ENCODE data around the gene ANP32B. TPM values are rescaled to one million over a fixed set of nuclear protein-coding genes. Genes with fewer than 3 reads are reported as not detected.
A peak's percentile ranks its signal among the peaks of the same experiment; 100 is the strongest.

ANP32B gene
- polyA plus RNA-seq, 1 donor (not counting 4 experiments of a cell fraction or from before 2014, with no cell fraction given): 51.0 TPM

DNA sequence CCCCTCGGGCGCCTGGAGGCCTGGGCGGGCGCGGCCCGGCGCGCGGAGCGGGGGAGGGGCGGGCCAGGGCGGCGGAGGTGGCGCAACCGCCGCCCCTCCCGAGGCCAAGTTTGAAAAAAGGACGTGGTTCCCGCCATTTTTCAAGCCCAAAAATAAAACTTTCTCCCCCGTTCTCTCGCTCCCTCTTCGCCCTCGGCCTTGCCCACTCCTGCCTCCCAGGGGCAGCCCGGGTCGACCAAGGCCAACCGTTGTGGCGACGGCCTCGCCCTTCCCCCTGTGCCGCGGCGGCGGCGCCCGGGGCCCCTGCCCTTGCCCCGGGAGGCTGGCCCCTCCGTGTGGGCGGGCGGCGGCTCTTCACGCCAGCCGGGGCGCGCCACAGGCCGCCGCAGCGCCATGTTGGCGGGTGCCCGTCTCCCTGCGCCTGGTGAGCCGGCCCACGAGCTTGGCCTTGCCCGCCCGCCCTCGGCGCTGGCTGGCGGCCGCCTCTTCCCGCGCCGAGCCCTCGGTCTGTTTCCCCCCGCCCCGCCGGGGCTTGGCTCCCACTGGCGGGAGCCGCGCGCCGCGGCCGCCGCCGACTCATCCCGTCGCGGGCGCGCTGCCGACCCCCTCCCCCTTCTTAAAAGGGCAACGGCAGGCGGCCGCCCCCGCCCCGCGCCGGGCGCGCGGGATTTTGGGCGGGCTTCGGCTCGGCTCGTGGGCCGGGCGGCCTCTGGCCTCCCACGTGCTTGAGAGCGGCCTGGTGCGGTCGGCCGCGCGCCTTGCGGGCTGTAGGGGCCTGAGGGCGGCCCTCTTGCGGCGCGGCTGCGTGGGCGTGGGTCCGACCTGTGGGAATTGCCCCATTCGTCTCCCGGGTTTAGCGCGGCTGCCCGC lies 1.3 kb downstream of the ANP32B start:
- no peak for DNase-seq (ENCODE audit: low read depth, low spot score)
- no peak for TF ChIP-seq EZH2 (IDR thresholded peaks at IDR 0.05; ENCODE audit: low read length)
- TF ChIP-seq, protein P1, sequence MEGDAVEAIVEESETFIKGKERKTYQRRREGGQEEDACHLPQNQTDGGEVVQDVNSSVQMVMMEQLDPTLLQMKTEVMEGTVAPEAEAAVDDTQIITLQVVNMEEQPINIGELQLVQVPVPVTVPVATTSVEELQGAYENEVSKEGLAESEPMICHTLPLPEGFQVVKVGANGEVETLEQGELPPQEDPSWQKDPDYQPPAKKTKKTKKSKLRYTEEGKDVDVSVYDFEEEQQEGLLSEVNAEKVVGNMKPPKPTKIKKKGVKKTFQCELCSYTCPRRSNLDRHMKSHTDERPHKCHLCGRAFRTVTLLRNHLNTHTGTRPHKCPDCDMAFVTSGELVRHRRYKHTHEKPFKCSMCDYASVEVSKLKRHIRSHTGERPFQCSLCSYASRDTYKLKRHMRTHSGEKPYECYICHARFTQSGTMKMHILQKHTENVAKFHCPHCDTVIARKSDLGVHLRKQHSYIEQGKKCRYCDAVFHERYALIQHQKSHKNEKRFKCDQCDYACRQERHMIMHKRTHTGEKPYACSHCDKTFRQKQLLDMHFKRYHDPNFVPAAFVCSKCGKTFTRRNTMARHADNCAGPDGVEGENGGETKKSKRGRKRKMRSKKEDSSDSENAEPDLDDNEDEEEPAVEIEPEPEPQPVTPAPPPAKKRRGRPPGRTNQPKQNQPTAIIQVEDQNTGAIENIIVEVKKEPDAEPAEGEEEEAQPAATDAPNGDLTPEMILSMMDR (optimal IDR thresholded peaks at IDR 0.05 in 1 of 3, IDR thresholded peaks at IDR 0.05 in 1 of 3, conservative IDR thresholded peaks at IDR 0.05 in 1 of 3; ENCODE audit: extremely low read depth in 1 of 3, insufficient read depth in 2 of 3, low read length in 3 of 3): no peak
- H3K27ac ChIP-seq (ENCODE audit: control insufficient read depth, insufficient read depth, low read length): peak overlapping the region; percentile 92
- H3K9me1 ChIP-seq (ENCODE audit: control insufficient read depth, extremely low read depth, insufficient read depth, low read length): no peaks in the 10 kb centered on the region
- peak overlapping the region; percentile 96 for H3K9ac ChIP-seq (ENCODE audit: control insufficient read depth, extremely low read depth, insufficient read depth, low read length)
- H3K27me3 ChIP-seq (ENCODE audit: control insufficient read depth, extremely low read depth, insufficient read depth, low read length): no peaks in the 10 kb centered on the region
- H3K9me3 ChIP-seq (ENCODE audit: control insufficient read depth, low read depth, low read length): no peaks in the 10 kb centered on the region
- H2AFZ ChIP-seq (ENCODE audit: control insufficient read depth, low read length): no peak overlapping the region
- dilution Hi-C loops (cut with MboI; ENCODE audit: extremely low pct_ligation_motif_present, low sequenced_read_pairs): no loop called here
- H3K4me1 ChIP-seq (ENCODE audit: control insufficient read depth, extremely low read depth, insufficient read depth, low read length): peaks cover 47% of the 10 kb centered on the region
- no peaks in the 10 kb centered on the region for H3K36me3 ChIP-seq (ENCODE audit: control insufficient read depth in 2 of 2, extremely low read depth in 1 of 2, insufficient read depth in 2 of 2, low read length in 2 of 2)
- peaks cover 57% of the 10 kb centered on the region for H3K79me2 ChIP-seq (ENCODE audit: control insufficient read depth, insufficient read depth, low read length)
- peaks cover 12% of the 10 kb centered on the region for H4K20me1 ChIP-seq (ENCODE audit: control insufficient read depth, extremely low read depth, insufficient read depth, low read length)
- no peak for FAIRE-seq
- H3K4me3 ChIP-seq (ENCODE audit: control insufficient read depth in 2 of 3, extremely low read depth in 1 of 3, insufficient read depth in 2 of 3, low read depth in 1 of 3, low read length in 3 of 3): peak overlapping the region; percentile 68 to 82 (median 74)
- H3K4me2 ChIP-seq (ENCODE audit: control insufficient read depth, extremely low read depth, insufficient read depth, low read depth, low read length): peak overlapping the region; percentile 83

DNA sequence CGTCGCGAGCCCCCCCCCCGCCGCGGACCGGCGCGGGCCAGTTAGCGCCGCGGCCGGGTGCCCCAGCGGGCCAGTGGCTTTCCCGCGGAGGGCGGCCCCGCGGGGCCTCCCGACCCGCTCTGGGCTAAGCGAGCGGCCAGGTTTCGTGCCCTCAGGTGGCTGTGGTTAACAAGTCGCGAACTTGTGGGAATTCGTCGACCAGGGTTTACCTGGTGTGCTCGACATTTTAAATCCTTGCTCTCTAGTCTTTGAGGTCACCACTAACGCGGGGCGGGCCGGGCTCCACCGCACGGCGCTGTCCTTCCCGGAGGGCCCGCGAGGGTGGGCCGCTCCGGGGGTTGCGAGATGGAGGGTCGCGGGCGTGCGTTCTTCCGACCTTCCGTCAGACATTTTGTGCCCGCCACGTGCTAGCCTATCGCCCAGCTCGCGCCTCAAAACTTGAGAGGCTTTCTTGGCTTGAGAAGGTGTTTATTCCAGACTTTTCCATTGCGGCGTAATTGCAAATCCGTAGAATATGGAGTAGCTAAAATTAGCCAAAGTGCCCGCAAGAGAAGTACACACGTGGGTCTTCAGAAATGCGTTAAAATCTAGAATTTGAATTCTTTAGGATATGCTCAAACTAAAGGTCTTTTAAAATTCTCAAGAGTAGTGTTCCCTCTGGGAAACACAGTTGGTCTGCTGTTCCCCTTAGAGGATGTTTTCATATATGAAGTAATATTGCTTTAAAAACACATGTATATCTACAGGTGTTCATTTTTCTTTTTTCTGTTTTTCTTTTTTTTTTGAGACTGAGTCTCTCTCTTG lies 2.1 kb downstream of the ANP32B start:
- H3K9me1 ChIP-seq (ENCODE audit: control insufficient read depth, extremely low read depth, insufficient read depth, low read length): no peaks in the 10 kb centered on the region
- H3K27ac ChIP-seq (ENCODE audit: control insufficient read depth, insufficient read depth, low read length): peak overlapping the region; percentile 92
- H3K9me3 ChIP-seq (ENCODE audit: control insufficient read depth, low read depth, low read length): no peaks in the 10 kb centered on the region
- dilution Hi-C loops (cut with MboI; ENCODE audit: extremely low pct_ligation_motif_present, low sequenced_read_pairs): no loop called here
- H3K9ac ChIP-seq (ENCODE audit: control insufficient read depth, extremely low read depth, insufficient read depth, low read length): peak overlapping the region; percentile 96
- H3K79me2 ChIP-seq (ENCODE audit: control insufficient read depth, insufficient read depth, low read length): peaks cover 65% of the 10 kb centered on the region
- H3K36me3 ChIP-seq (ENCODE audit: control insufficient read depth in 2 of 2, extremely low read depth in 1 of 2, insufficient read depth in 2 of 2, low read length in 2 of 2): no peaks in the 10 kb centered on the region
- no peak overlapping the region for H2AFZ ChIP-seq (ENCODE audit: control insufficient read depth, low read length)
- TF ChIP-seq, protein P1 (optimal IDR thresholded peaks at IDR 0.05 in 1 of 3, IDR thresholded peaks at IDR 0.05 in 1 of 3, conservative IDR thresholded peaks at IDR 0.05 in 1 of 3; ENCODE audit: extremely low read depth in 1 of 3, insufficient read depth in 2 of 3, low read length in 3 of 3): no peak
- no peak for TF ChIP-seq EZH2 (IDR thresholded peaks at IDR 0.05; ENCODE audit: low read length)
- peaks cover 20% of the 10 kb centered on the region for H4K20me1 ChIP-seq (ENCODE audit: control insufficient read depth, extremely low read depth, insufficient read depth, low read length)
- DNase-seq (ENCODE audit: low read depth, low spot score): no peak
- peaks cover 52% of the 10 kb centered on the region for H3K4me1 ChIP-seq (ENCODE audit: control insufficient read depth, extremely low read depth, insufficient read depth, low read length)
- peak overlapping the region; percentile 68 to 82 (median 74) for H3K4me3 ChIP-seq (ENCODE audit: control insufficient read depth in 2 of 3, extremely low read depth in 1 of 3, insufficient read depth in 2 of 3, low read depth in 1 of 3, low read length in 3 of 3)
- no peak for FAIRE-seq
- peak overlapping the region; percentile 83 for H3K4me2 ChIP-seq (ENCODE audit: control insufficient read depth, extremely low read depth, insufficient read depth, low read depth, low read length)
- no peaks in the 10 kb centered on the region for H3K27me3 ChIP-seq (ENCODE audit: control insufficient read depth, extremely low read depth, insufficient read depth, low read length)
